Bronchus fibroblast of lung (primary cell): ENCODE results near the gene HOXA9. TPM values are rescaled to one million over a fixed set of nuclear protein-coding genes. Genes with fewer than 3 reads are reported as not detected.

ENCODE experiments used
- total RNA-seq: library from RNA; depleted of rRNA; stranded (reverse); fragments of >200 nt; gene quantifications from 2 replicates; pipeline ENCODE4 v1.2.3, GENCODE V29; 2015

HOXA9 gene
- total RNA-seq = 1.5 and 4.0 TPM in 2 replicates

GRCh38 chr7:27165089-27165995 lies at the start of gene HOXA9:
Gene HOXA9, minus strand, starts transcription at chr7:27165537. Its CDS starts 80 bp downstream, at chr7:27165457.

GRCh38 chr7:27199849-27200760 lies 34.8 kb upstream of the HOXA9 start, which contains the start of gene HOXA13:
Gene HOXA13, minus strand, starts transcription at chr7:27200091. Its CDS starts 14 bp downstream, at chr7:27200077.

GRCh38 chr7:27185013-27185853 lies 19.9 kb upstream of the HOXA9 start, which contains the start of gene HOXA11:
Gene HOXA11, minus strand, starts transcription at chr7:27185232. Its CDS starts 88 bp downstream, at chr7:27185144.

GRCh38 chr7:27173956-27174873 lies 8.9 kb upstream of the HOXA9 start, which contains the start of gene HOXA10:
Gene HOXA10, minus strand, starts transcription at chr7:27174320. Its CDS starts 14 bp downstream, at chr7:27174306.

GRCh38 chr7:27156508-27156898 lies 8.8 kb downstream of the HOXA9 start, which contains the start of gene HOXA7:
Gene HOXA7, minus strand, starts transcription at chr7:27156675. Its CDS starts 130 bp downstream, at chr7:27156545.

GRCh38 chr7:27151931-27152815 lies 13.2 kb downstream of the HOXA9 start, which contains the start of gene HOXA3:
Gene HOXA3, minus strand, starts transcription at chr7:27152583. Its CDS starts 41,943 bp downstream, at chr7:27110640.

GRCh38 chr7:27147199-27148030 lies 17.9 kb downstream of the HOXA9 start, which contains the start of gene HOXA6:
Gene HOXA6, minus strand, starts transcription at chr7:27147774. Its CDS starts 25 bp downstream, at chr7:27147749.

GRCh38 chr7:27143023-27143949 lies 22.1 kb downstream of the HOXA9 start, which contains the start of gene HOXA5:
Gene HOXA5, minus strand, starts transcription at chr7:27143681. Its CDS starts 74 bp downstream, at chr7:27143607.

GRCh38 chr7:27130540-27131389 lies 34.6 kb downstream of the HOXA9 start, which contains the start of gene HOXA4:
Gene HOXA4, minus strand, starts transcription at chr7:27130757. Its CDS starts 24 bp downstream, at chr7:27130733.

Other genes starting within 250 kb of the HOXA9 start
- gene HOXA1, start 69.5 kb downstream of the HOXA9 start, total RNA-seq = 0.45 and 1.0 TPM in 2 replicates
- 1.3 and 1.5 TPM in 2 replicates for gene HOXA2, start 62.9 kb downstream of the HOXA9 start, total RNA-seq
- 2.2 and 3.1 TPM in 2 replicates for gene HOXA4, start 34.8 kb downstream of the HOXA9 start, total RNA-seq
- 30.6 and 36.8 TPM in 2 replicates for gene HOXA5, start 21.9 kb downstream of the HOXA9 start, total RNA-seq
- 3.0 and 3.9 TPM in 2 replicates for gene HOXA6, start 17.8 kb downstream of the HOXA9 start, total RNA-seq
- gene HOXA3, start 13.0 kb downstream of the HOXA9 start, total RNA-seq = 1.3 and 2.9 TPM in 2 replicates
- gene HOXA7, start 8.9 kb downstream of the HOXA9 start, total RNA-seq = 3.9 and 4.2 TPM in 2 replicates
- gene HOXA10, start 8.8 kb upstream of the HOXA9 start, total RNA-seq = not detected in 2 replicates
- gene HOXA11, start 19.7 kb upstream of the HOXA9 start, total RNA-seq = not detected in 2 replicates
- gene HOXA13, start 34.6 kb upstream of the HOXA9 start, total RNA-seq = not detected in 2 replicates
- gene EVX1, start 77.3 kb upstream of the HOXA9 start, total RNA-seq = not detected in 2 replicates